Activated CD8-positive, alpha-beta T cell treated with anti-CD3 and anti-CD28 coated beads, Interleukin-2, amount 10 ng/mL, durations not matched to agents 7 days and 5 days (primary cell): Measurements from ENCODE around the gene OR10H5. TPM values are rescaled to one million over a fixed set of nuclear protein-coding genes. Genes with fewer than 3 reads are reported as not detected.

Source experiments
- total RNA-seq, 2 experiments: library from RNA; stranded (reverse); gene quantifications; one replicate each; pipeline ENCODE4 v1.2.3, GENCODE V29; 2021

OR10H5 gene
- total RNA-seq, 2 experiments from 2014 or later: not detected

Other genes with a start within 250 kb of the OR10H5 start
- gene CYP4F8, start 172.4 kb upstream of the OR10H5 start, total RNA-seq: not detected
- not detected for gene CYP4F3, start 146.8 kb upstream of the OR10H5 start, total RNA-seq
- not detected for gene CYP4F12, start 114.6 kb upstream of the OR10H5 start, total RNA-seq
- gene OR10H2, start 59.6 kb upstream of the OR10H5 start, total RNA-seq: not detected
- gene OR10H3, start 49.7 kb upstream of the OR10H5 start, total RNA-seq: not detected
- not detected for gene OR10H1, start 28.0 kb downstream of the OR10H5 start, total RNA-seq
- not detected for gene CYP4F2, start 110.4 kb downstream of the OR10H5 start, total RNA-seq
- not detected for gene CYP4F11, start 146.9 kb downstream of the OR10H5 start, total RNA-seq
- not detected for gene OR10H4, start 161.3 kb downstream of the OR10H5 start, total RNA-seq